Natural killer cell (primary cell): ENCODE results near the gene NFS1. TPM values are rescaled to one million over a fixed set of nuclear protein-coding genes. Genes with fewer than 3 reads are reported as not detected.

Experiments
- ATAC-seq, 3 donors: fragments of 150-1000 bp in 2 of 3; fragments of 200-7000 bp in 1 of 3; cut with Tn5 transposase; 1 replicate in 1 of 3; 2 replicates in 2 of 3; pipeline ENCODE4 v1.10.0; 2021; ENCODE audit warnings: mild to moderate bottlenecking in 2 of 3, moderate library complexity in 2 of 3
- DNase-seq, 2 donors: peaks; one replicate each; pipeline versions ENCODE4 v3.0.0 to v3.0.0-alpha.2; 2013 to 2021; ENCODE audit warnings: mixed read lengths in 1 of 2
- H3K27ac ChIP-seq: one replicate; pipeline ENCODE4 v1.5.1; 2013; ENCODE audit warnings: mild to moderate bottlenecking, low read length
- H3K27me3 ChIP-seq: one replicate; pipeline ENCODE4 v1.6.1; 2013; ENCODE audit warnings: low read length; ENCODE audit not compliant: control insufficient read depth, insufficient read depth
- H3K36me3 ChIP-seq: one replicate; pipeline ENCODE4 v1.6.1; 2013; ENCODE audit warnings: low read length; ENCODE audit not compliant: control insufficient read depth, insufficient read depth
- H3K4me1 ChIP-seq: one replicate; pipeline ENCODE4 v1.6.1; 2013; ENCODE audit warnings: low read length; ENCODE audit not compliant: control insufficient read depth, insufficient read depth
- H3K4me3 ChIP-seq: one replicate; pipeline ENCODE4 v1.5.1; 2013; ENCODE audit warnings: low read length
- H3K9me3 ChIP-seq: one replicate; pipeline ENCODE4 v1.6.1; 2013; ENCODE audit warnings: low read length; ENCODE audit not compliant: control insufficient read depth, insufficient read depth
- H3K27ac Mint-ChIP-seq, 2 donors: one replicate each; pipeline ENCODE4 v1.8.0; 2022; ENCODE audit warnings: mild to moderate bottlenecking in 2 of 2, mixed read lengths in 2 of 2, moderate library complexity in 1 of 2
- H3K27me3 Mint-ChIP-seq, 2 donors: one replicate each; pipeline ENCODE4 v1.8.0; 2022; ENCODE audit warnings: low read depth in 2 of 2, mixed read lengths in 2 of 2
- H3K36me3 Mint-ChIP-seq: one replicate; pipeline ENCODE4 v1.8.0; 2022; ENCODE audit warnings: mixed read lengths
- H3K4me1 Mint-ChIP-seq, 2 donors: one replicate each; pipeline ENCODE4 v1.8.0; 2022; ENCODE audit warnings: mixed read lengths in 2 of 2
- H3K4me3 Mint-ChIP-seq: one replicate; pipeline ENCODE4 v1.8.0; 2022; ENCODE audit warnings: mild to moderate bottlenecking, moderate library complexity, mixed read lengths
- H3K9me3 Mint-ChIP-seq, 2 donors: one replicate each; pipeline ENCODE4 v1.8.0; 2022; ENCODE audit warnings: mixed read lengths in 2 of 2
- WGBS: methylation state at CpG from one replicate; pipeline ENCODE4 v1.1.7; 2013; ENCODE audit warnings: missing lambda C conversion rate; ENCODE audit not compliant: insufficient coverage; 5-methylcytosine and 5-hydroxymethylcytosine counted together
- intact Hi-C: fragments of 100-400 bp; cut with micrococcal nuclease; formaldehyde crosslinking; loops from one replicate; pipeline ENCODE4 v1.14.2; 2022
- total RNA-seq, 4 donors: library from RNA; stranded (reverse); fragments of 120-200 nt in 1 of 4; gene quantifications; one replicate each; pipeline versions ENCODE4 v1.2.3 to v1.2.4, GENCODE V29; 2013 to 2022
- TF ChIP-seq, protein P1 (sequence below): fragments of 200-600 bp; IDR thresholded peaks from one replicate; pipeline ENCODE4 v1.8.0; 2022; ENCODE audit warnings: antibody characterized with exemption

Gene NFS1
- total RNA-seq, 3 donors from 2014 or later (not counting 1 experiment from before 2014, with no cell fraction given): 11.3 to 20.8 (median 16.0) TPM

- Mint-ChIP-seq H3K27ac (peak overlapping the region; percentile 77 to 78), H3K4me1 (peaks cover 78 to 80% of the 10 kb centered on the region in 2 donors), H3K27me3 (no peaks in the 10 kb centered on the region), H3K4me3 (no peak overlapping the region), H3K9me3 (no peaks in the 10 kb centered on the region), H3K36me3 (no peaks in the 10 kb centered on the region)
- peaks cover 5% of the 10 kb centered on the region for H3K4me1 ChIP-seq
- TF ChIP-seq, protein P1, sequence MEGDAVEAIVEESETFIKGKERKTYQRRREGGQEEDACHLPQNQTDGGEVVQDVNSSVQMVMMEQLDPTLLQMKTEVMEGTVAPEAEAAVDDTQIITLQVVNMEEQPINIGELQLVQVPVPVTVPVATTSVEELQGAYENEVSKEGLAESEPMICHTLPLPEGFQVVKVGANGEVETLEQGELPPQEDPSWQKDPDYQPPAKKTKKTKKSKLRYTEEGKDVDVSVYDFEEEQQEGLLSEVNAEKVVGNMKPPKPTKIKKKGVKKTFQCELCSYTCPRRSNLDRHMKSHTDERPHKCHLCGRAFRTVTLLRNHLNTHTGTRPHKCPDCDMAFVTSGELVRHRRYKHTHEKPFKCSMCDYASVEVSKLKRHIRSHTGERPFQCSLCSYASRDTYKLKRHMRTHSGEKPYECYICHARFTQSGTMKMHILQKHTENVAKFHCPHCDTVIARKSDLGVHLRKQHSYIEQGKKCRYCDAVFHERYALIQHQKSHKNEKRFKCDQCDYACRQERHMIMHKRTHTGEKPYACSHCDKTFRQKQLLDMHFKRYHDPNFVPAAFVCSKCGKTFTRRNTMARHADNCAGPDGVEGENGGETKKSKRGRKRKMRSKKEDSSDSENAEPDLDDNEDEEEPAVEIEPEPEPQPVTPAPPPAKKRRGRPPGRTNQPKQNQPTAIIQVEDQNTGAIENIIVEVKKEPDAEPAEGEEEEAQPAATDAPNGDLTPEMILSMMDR: no peak
- H3K9me3 ChIP-seq: no peaks in the 10 kb centered on the region
- no peak for ATAC-seq
- H3K4me3 ChIP-seq: no peak overlapping the region
- no peak for DNase-seq
- H3K27me3 ChIP-seq: no peaks in the 10 kb centered on the region
- 95% methylated on average over 2 of the region's 2 CpGs for WGBS
- intact Hi-C loops: no loop called here
- H3K36me3 ChIP-seq: peaks cover 2% of the 10 kb centered on the region
- no peak overlapping the region for H3K27ac ChIP-seq
These were observed 54.3 kb downstream of the NFS1 start for GRCh38 chr20:35644806-35645205.

- no peaks in the 10 kb centered on the region for H3K36me3 Mint-ChIP-seq
- 93% methylated on average over 7 of the region's 7 CpGs for WGBS
- DNase-seq: no peak
- Histone ChIP-seq H3K27me3 (no peaks in the 10 kb centered on the region), H3K27ac (no peak overlapping the region), H3K36me3 (no peaks in the 10 kb centered on the region), H3K9me3 (no peaks in the 10 kb centered on the region), H3K4me3 (no peak overlapping the region), H3K4me1 (peaks cover 5% of the 10 kb centered on the region)
- intact Hi-C loops: no loop called here
- no peaks in the 10 kb centered on the region for H3K9me3 Mint-ChIP-seq
- peak overlapping the region; percentile 47 to 77 for H3K27ac Mint-ChIP-seq
- H3K4me1 Mint-ChIP-seq: peaks cover 73 to 74% of the 10 kb centered on the region in 2 donors
- ATAC-seq: no peak
- no peaks in the 10 kb centered on the region for H3K27me3 Mint-ChIP-seq
- no peak overlapping the region for H3K4me3 Mint-ChIP-seq
- TF ChIP-seq, protein P1: no peak
These were observed 56.1 kb downstream of the NFS1 start for GRCh38 chr20:35643045-35643444.

DNA sequence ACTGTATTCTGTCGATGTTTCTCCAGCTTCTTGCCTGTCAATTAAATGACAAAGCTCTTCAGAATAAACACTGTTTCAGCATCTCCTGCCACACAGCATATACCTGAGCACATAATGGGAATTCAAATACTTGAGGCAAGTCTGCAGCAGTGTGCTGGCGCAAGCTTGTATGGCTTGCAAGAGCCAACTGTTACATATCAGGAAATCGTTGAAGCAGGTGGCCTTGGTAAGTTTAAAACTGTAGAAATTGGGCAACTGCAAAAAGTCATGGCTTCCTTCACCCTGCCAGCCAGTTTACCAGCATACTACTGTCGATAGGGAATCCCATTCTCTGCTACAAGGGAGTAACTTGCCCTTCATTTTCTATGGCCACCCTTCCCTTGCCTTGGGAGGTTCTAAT is 57.4 kb downstream of the NFS1 start:
- H3K36me3 ChIP-seq: no peaks in the 10 kb centered on the region
- Mint-ChIP-seq H3K4me3 (no peak overlapping the region), H3K27me3 (no peaks in the 10 kb centered on the region), H3K36me3 (no peaks in the 10 kb centered on the region), H3K9me3 (no peaks in the 10 kb centered on the region), H3K27ac (peak overlapping the region; percentile 77 to 85), H3K4me1 (peaks cover 86% of the 10 kb centered on the region in 2 donors)
- TF ChIP-seq, protein P1: no peak
- H3K4me1 ChIP-seq: peaks cover 5% of the 10 kb centered on the region
- ATAC-seq (no peak), DNase-seq (no peak)
- no peak overlapping the region for H3K27ac ChIP-seq
- H3K9me3 ChIP-seq: no peaks in the 10 kb centered on the region
- no peak overlapping the region for H3K4me3 ChIP-seq
- WGBS: 81% methylated on average over 4 of the region's 4 CpGs
- no peaks in the 10 kb centered on the region for H3K27me3 ChIP-seq
- intact Hi-C loops: no loop called here

DNA sequence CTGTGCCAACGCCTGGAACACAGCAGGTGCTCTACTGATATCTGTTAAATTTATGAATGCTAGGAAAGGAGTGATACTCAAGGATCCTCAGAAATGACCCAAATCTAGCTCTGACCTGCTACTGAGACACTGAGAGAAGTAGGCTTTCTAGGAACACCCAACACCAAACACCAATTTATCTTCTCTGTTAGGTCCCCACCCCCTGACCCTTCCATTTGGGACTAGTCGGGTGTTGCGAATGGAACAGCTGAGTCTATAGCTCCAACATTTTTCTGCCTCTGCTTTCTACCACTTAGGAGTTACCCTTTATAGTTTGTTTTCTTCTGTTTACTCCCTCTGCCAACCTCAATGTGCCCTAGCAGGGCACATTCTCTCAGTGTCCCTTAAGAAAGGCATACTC is 58.4 kb downstream of the NFS1 start:
- intact Hi-C loops: no loop called here
- Histone ChIP-seq H3K4me3 (no peak overlapping the region), H3K27me3 (no peaks in the 10 kb centered on the region), H3K27ac (no peak overlapping the region), H3K9me3 (no peaks in the 10 kb centered on the region), H3K36me3 (no peaks in the 10 kb centered on the region), H3K4me1 (peaks cover 5% of the 10 kb centered on the region)
- TF ChIP-seq, protein P1: no peak
- H3K36me3 Mint-ChIP-seq: no peaks in the 10 kb centered on the region
- WGBS: 92% methylated on average over 3 of the region's 3 CpGs
- H3K4me3 Mint-ChIP-seq: no peak overlapping the region
- H3K27ac Mint-ChIP-seq: peak overlapping the region; percentile 77 to 85
- no peaks in the 10 kb centered on the region for H3K9me3 Mint-ChIP-seq
- ATAC-seq: no peak
- no peak for DNase-seq
- peaks cover 87 to 90% of the 10 kb centered on the region in 2 donors for H3K4me1 Mint-ChIP-seq
- H3K27me3 Mint-ChIP-seq: no peaks in the 10 kb centered on the region
